Eye (tissue), 1 donor: ENCODE measurements around the gene SPECC1.
"Not testable (repeated sequence)": the region's sequence is repeated elsewhere in the genome, so short reads cannot be mapped to it uniquely, and the experiment has no call there.

ENCODE experiments used
- DNase-seq: peaks from one replicate; pipeline ENCODE4 v3.0.0-alpha.2; 2015

SPECC1 gene

DNA sequence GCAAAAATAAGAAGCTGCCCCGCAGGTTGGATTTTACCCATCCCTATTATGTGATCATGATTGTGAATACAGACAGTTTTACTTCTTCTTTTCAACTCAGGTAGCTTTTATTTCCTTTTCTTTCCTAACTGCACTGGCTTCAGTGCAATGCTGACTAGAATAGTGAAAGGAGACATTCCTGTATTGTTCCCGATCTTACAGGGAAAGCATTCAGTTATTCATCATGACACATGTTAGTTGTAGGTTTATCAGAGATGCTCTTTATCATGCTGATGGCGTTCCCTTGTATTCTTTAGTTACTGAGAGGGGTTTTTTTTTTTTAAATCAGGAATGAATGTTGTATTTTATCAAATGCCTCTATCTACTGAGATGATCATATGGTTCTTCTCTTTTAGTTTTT is 343.4 kb downstream of the SPECC1 start:
- not testable (repeated sequence) for DNase-seq

- not testable (repeated sequence) for DNase-seq
Measured at GRCh38 chr17:20363846-20364245, 354.7 kb downstream of the SPECC1 start.
